ACC112 (cell line): Measurements from ENCODE around the gene DPF3.
"Not testable (repeated sequence)": the region's sequence is repeated elsewhere in the genome, so short reads cannot be mapped to it uniquely, and the experiment has no call there.

ENCODE experiments used
- H2AFZ ChIP-seq: fragments of 200-600 bp; sonication (generic); one replicate; pipeline ENCODE4 v1.6.0; 2017; ENCODE audit warnings: antibody characterized with exemption, low read length; ENCODE audit not compliant: unreplicated experiment
- H3K27ac ChIP-seq: fragments of 200-600 bp; sonication (generic); 2 replicates; pipeline ENCODE4 v1.5.1; 2014; ENCODE audit warnings: low read depth, mild to moderate bottlenecking, antibody characterized with exemption, low read length, moderate library complexity
- H3K27me3 ChIP-seq: fragments of 200-600 bp; sonication (generic); 2 replicates; pipeline ENCODE4 v1.6.1; 2014; ENCODE audit warnings: mild to moderate bottlenecking, antibody characterized with exemption, low read length, moderate library complexity, mixed read lengths; ENCODE audit not compliant: insufficient read depth
- H3K36me3 ChIP-seq: fragments of 200-600 bp; sonication (generic); 2 replicates; pipeline ENCODE4 v1.6.1; 2016; ENCODE audit warnings: mild to moderate bottlenecking, antibody characterized with exemption, low read length, moderate library complexity, mixed read lengths; ENCODE audit not compliant: insufficient read depth
- H3K4me1 ChIP-seq: fragments of 200-600 bp; sonication (generic); one replicate; pipeline ENCODE4 v1.6.1; 2016; ENCODE audit warnings: low read length, mixed read lengths; ENCODE audit not compliant: insufficient read depth, unreplicated experiment, control insufficient read depth
- H3K4me3 ChIP-seq: fragments of 200-600 bp; sonication (generic); 2 replicates; pipeline ENCODE4 v1.5.1; 2014; ENCODE audit warnings: mild to moderate bottlenecking, low read depth, low read length
- H3K79me2 ChIP-seq: fragments of 200-600 bp; sonication (generic); one replicate; pipeline ENCODE4 v1.6.0; 2016; ENCODE audit warnings: low read length; ENCODE audit not compliant: control insufficient read depth, unreplicated experiment, insufficient read depth

Gene DPF3

DNA sequence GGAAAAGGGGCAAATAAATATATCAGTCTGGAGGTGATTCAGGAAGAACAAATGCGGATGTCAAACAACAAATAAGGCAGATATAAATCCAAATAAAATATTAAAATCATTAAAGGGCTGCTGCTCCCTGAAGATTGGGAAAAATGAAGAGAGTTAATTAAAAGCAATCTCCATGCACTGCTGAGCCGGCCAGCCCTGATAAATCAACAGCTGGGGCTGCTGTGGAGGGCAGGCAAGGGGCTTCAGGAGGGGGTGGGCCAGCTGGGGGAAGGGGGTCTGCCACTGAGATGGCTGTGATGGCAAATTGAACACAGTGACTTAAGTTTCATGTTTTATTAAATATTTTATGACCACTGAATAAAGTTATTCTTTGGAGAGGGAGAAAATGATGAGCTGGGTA is 12.4 kb downstream of the DPF3 start:
- H3K27ac ChIP-seq, result no peak overlapping the region
- H3K4me1 ChIP-seq, result peaks cover 14% of the 10 kb centered on the region
- H3K79me2 ChIP-seq, result peaks cover 4% of the 10 kb centered on the region
- H3K4me3 ChIP-seq, result no peak overlapping the region
- H3K27me3 ChIP-seq, result no peaks in the 10 kb centered on the region
- H2AFZ ChIP-seq, result no peak overlapping the region
- H3K36me3 ChIP-seq, result no peaks in the 10 kb centered on the region

GRCh38 chr14:72880820-72881219 is 13.1 kb downstream of the DPF3 start:
- H3K4me3 ChIP-seq, result no peak overlapping the region
- no peaks in the 10 kb centered on the region for H3K27me3 ChIP-seq
- H3K27ac ChIP-seq, result no peak overlapping the region
- H3K79me2 ChIP-seq, result peaks cover 4% of the 10 kb centered on the region
- H3K36me3 ChIP-seq, result no peaks in the 10 kb centered on the region
- H3K4me1 ChIP-seq, result peaks cover 14% of the 10 kb centered on the region
- no peak overlapping the region for H2AFZ ChIP-seq

DNA sequence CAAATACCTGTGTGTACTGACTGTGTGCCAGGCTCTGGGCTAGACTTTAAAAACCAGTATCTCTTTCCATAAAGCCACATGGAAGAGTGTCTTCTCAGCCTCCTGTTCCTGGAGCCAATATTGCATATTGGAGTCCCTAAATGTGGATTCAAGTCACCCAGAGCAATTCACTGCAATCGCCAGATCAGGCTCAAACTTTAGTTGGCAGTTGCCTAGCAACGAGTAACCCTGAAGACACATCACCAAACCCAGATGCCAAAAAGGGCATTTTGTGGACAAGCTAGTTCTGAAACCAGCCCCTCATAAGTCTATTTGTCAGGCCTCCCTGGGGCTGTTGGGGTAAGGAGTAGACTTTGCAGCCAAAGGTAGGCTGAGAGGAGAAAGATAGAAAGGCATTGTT is 13.7 kb downstream of the DPF3 start:
- Histone ChIP-seq H3K4me3 (no peak overlapping the region), H3K4me1 (peaks cover 14% of the 10 kb centered on the region), H3K36me3 (no peaks in the 10 kb centered on the region), H3K79me2 (peaks cover 4% of the 10 kb centered on the region), H3K27ac (no peak overlapping the region), H2AFZ (no peak overlapping the region), H3K27me3 (no peaks in the 10 kb centered on the region)

GRCh38 chr14:72879431-72879830 is 14.5 kb downstream of the DPF3 start:
- Histone ChIP-seq H3K27ac (no peak overlapping the region), H3K27me3 (no peaks in the 10 kb centered on the region)

GRCh38 chr14:72878746-72879145 is 15.2 kb downstream of the DPF3 start:
- Histone ChIP-seq H3K79me2 (peaks cover 4% of the 10 kb centered on the region), H3K4me1 (peaks cover 6% of the 10 kb centered on the region)

More at GRCh38 chr14:72879431-72879830, 14.5 kb downstream of the DPF3 start:
- Histone ChIP-seq H3K4me3 (no peak overlapping the region), H3K36me3 (no peaks in the 10 kb centered on the region), H2AFZ (no peak overlapping the region), H3K79me2 (peaks cover 4% of the 10 kb centered on the region), H3K4me1 (peaks cover 13% of the 10 kb centered on the region)

GRCh38 chr14:72876710-72877063 is 17.2 kb downstream of the DPF3 start:
- no peaks in the 10 kb centered on the region for H3K27me3 ChIP-seq
- no peak overlapping the region for H2AFZ ChIP-seq
- no peak overlapping the region for H3K4me3 ChIP-seq
- no peaks in the 10 kb centered on the region for H3K36me3 ChIP-seq
- no peaks in the 10 kb centered on the region for H3K79me2 ChIP-seq
- no peaks in the 10 kb centered on the region for H3K4me1 ChIP-seq
- H3K27ac ChIP-seq, result no peak overlapping the region

More at GRCh38 chr14:72878746-72879145, 15.2 kb downstream of the DPF3 start:
- Histone ChIP-seq H3K27ac (no peak overlapping the region), H2AFZ (no peak overlapping the region), H3K36me3 (no peaks in the 10 kb centered on the region), H3K27me3 (no peaks in the 10 kb centered on the region), H3K4me3 (no peak overlapping the region)

GRCh38 chr14:72876005-72876709 is 17.7 kb downstream of the DPF3 start:
- Histone ChIP-seq H3K27me3 (no peaks in the 10 kb centered on the region), H3K36me3 (no peaks in the 10 kb centered on the region), H2AFZ (no peak overlapping the region), H3K79me2 (no peaks in the 10 kb centered on the region), H3K4me1 (no peaks in the 10 kb centered on the region), H3K4me3 (no peak overlapping the region), H3K27ac (no peak overlapping the region)

- H3K27me3 ChIP-seq, H3K79me2 ChIP-seq, H3K4me3 ChIP-seq, H3K36me3 ChIP-seq, H3K27ac ChIP-seq, H2AFZ ChIP-seq, H3K4me1 ChIP-seq: not testable (repeated sequence)
These were observed 23.0 kb downstream of the DPF3 start for GRCh38 chr14:72870878-72871277.

- Histone ChIP-seq H3K36me3 (no peaks in the 10 kb centered on the region), H2AFZ (no peak overlapping the region), H3K4me3 (no peak overlapping the region), H3K79me2 (no peaks in the 10 kb centered on the region), H3K27ac (no peak overlapping the region), H3K4me1 (no peaks in the 10 kb centered on the region), H3K27me3 (no peaks in the 10 kb centered on the region)
These were observed 24.2 kb downstream of the DPF3 start for GRCh38 chr14:72869407-72870329.

DNA sequence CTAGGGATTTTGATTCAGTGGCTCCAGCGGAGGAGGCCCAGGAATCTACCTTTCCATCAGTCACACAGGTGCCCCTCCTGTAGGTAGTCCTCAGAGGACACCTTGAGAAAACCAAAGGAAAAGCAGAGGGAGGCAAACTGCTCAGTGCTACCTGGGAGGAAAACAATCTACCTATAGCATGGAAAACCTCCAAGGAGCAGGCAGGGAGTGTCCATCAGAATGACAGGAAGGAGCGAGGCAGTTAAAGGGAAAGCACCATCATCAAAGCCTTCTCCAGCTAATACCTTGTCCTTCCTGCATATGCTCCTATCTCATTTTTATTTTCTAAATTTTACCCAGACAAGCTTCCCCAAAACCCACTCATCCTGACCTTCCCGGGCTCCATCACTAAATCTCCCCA is 25.4 kb downstream of the DPF3 start:
- no peaks in the 10 kb centered on the region for H3K27me3 ChIP-seq
- no peak overlapping the region for H3K27ac ChIP-seq
- H3K4me3 ChIP-seq, result no peak overlapping the region
- no peaks in the 10 kb centered on the region for H3K79me2 ChIP-seq
- H3K4me1 ChIP-seq, result no peaks in the 10 kb centered on the region
- no peaks in the 10 kb centered on the region for H3K36me3 ChIP-seq
- no peak overlapping the region for H2AFZ ChIP-seq
